Heart right ventricle (tissue), 16 donors: ENCODE results near the gene SMIM31. TPM values are rescaled to one million over a fixed set of nuclear protein-coding genes. Genes with fewer than 3 reads are reported as not detected.

ENCODE experiments used
- ATAC-seq, 8 donors: fragments of 200-7000 bp; cut with Tn5 transposase; one replicate each; pipeline ENCODE4 v1.9.1; 2020; ENCODE audit warnings: mild to moderate bottlenecking in 8 of 8, moderate library complexity in 8 of 8, moderate number of reproducible peaks in 1 of 8
- DNase-seq, 2 donors: peaks; one replicate each; pipeline ENCODE4 v3.0.0-alpha.2; 2020
- H3K27ac ChIP-seq, 10 donors: fragments of 200-600 bp; sonication (generic) in 2 of 10; one replicate each; pipeline versions ENCODE4 v1.5.0 to v1.8.0; 2020 to 2022; ENCODE audit warnings: mild to moderate bottlenecking in 3 of 10
- H3K27me3 ChIP-seq, 7 donors: fragments of 200-600 bp; one replicate each; pipeline ENCODE4 v1.8.0; 2021 to 2022; ENCODE audit warnings: mild to moderate bottlenecking in 2 of 7
- H3K36me3 ChIP-seq, 9 donors: fragments of 200-600 bp; sonication (generic) in 1 of 9; one replicate each; pipeline versions ENCODE4 v1.5.0 to v1.8.0; 2020 to 2022; ENCODE audit warnings: mild to moderate bottlenecking in 2 of 9
- H3K4me1 ChIP-seq, 9 donors: fragments of 200-600 bp; sonication (generic) in 1 of 9; one replicate each; pipeline versions ENCODE4 v1.5.0 to v1.8.0; 2020 to 2022; ENCODE audit warnings: mild to moderate bottlenecking in 4 of 9
- H3K4me3 ChIP-seq, 10 donors: fragments of 200-600 bp; sonication (generic) in 2 of 10; one replicate each; pipeline versions ENCODE4 v1.5.0 to v1.8.0; 2020 to 2022; ENCODE audit warnings: mild to moderate bottlenecking in 7 of 10, moderate library complexity in 2 of 10
- H3K9me3 ChIP-seq, 11 donors: fragments of 200-600 bp in 10 of 11; sonication (generic) in 2 of 11; one replicate each; pipeline versions ENCODE4 v1.5.0 to v1.8.0; 2013 to 2022; ENCODE audit warnings: mild to moderate bottlenecking in 2 of 11, control low read depth in 1 of 11, moderate library complexity in 1 of 11
- CTCF ChIP-seq, 9 donors: fragments of 200-600 bp; sonication (generic) in 2 of 9; IDR thresholded peaks; one replicate each; pipeline versions ENCODE4 v1.5.0 to v1.8.0; 2021 to 2022; ENCODE audit warnings: antibody characterized with exemption in 9 of 9, mild to moderate bottlenecking in 5 of 9, moderate library complexity in 1 of 9
- WGBS, 2 donors: extraction: QIAGEN DNeasy Blood & Tissue Kit; methylation state at CpG; one replicate each; pipeline ENCODE4 v1.1.7; 2013; ENCODE audit warnings: inconsistent platforms in 1 of 2; 5-methylcytosine and 5-hydroxymethylcytosine counted together
- intact Hi-C, 10 donors: fragments of 100-400 bp; cut with DNase I; formaldehyde crosslinking; loops; one replicate each; pipeline versions ENCODE4 v1.11.1 to v1.14.2; 2022
- polyA plus RNA-seq, 2 donors: library from polyadenylated mRNA; stranded (reverse); fragments of 200-250 nt; gene quantifications; one replicate each; pipeline ENCODE4 v1.2.3, GENCODE V29; 2013
- total RNA-seq, 10 donors: library from RNA; stranded (reverse); fragmentation: NEBNext Ultra II Directional in 3 of 10; extraction: Animal tissue kit (Norgen Biotek cat#: 25700) in 3 of 10; gene quantifications; one replicate each; pipeline versions ENCODE4 v1.2.1 to v1.2.4, GENCODE V29; 2021 to 2023
- donor health status: Arrhythmogenic right ventricular cardiomyopathy.
- donor health status: ischemic (EF 13 %, LVEDD 7.1; RV severe dilation, severe dysfunction).
- donor health status: healthy with polysubstance abuse.
- donor health status: DM: no; HTN: yes; CAD: no.
- donor health status: DM: no; HTN: no; CAD: no.
- donor health status: ischemic (EF 25% LVEDD 6.9; RV normal size, moderate dysfunction).
- donor health status: ischemic (EF 25% LVEDD 5.7; RV mildly dilated, moderate dysfunction).
- donor health status: healthy.
- donor health status: DM: yes; HTN: yes; CAD: no.
- donor health status: Ischemic cardiomyopathy.
- donor health status: ischemic (EF 35%, LVEDD 5.7; RV mildly dilated, moderate dysfunction).
- donor health status: nonischemic (EF 11% LVEDD 7.7; RV severe dilation, severe dysfunction).
- donor health status: DM: yes; HTN: yes; CAD: no.
- donor health status: PGD.
- donor health status: ischemic (EF 29% LVEDD 5.4; RV normal size, mild dysfunction).
- donor health status: nonischemic (EF 23%, LVEDD 6.1; RV moderate dilation, normal function).

The SMIM31 gene
- total and polyA plus RNA-seq, 12 donors, result not detected

GRCh38 chr4:164790249-164790648, 36.3 kb downstream of the SMIM31 start:
- H3K27ac ChIP-seq, result no peak overlapping the region
- intact Hi-C loops, result no loop called here
- no peaks in the 10 kb centered on the region for H3K27me3 ChIP-seq
- no peak for TF ChIP-seq CTCF (IDR thresholded peaks at IDR 0.05)
- ATAC-seq, result no peak
- no peaks in the 10 kb centered on the region for H3K36me3 ChIP-seq
- DNase-seq, result no peak
- no peaks in the 10 kb centered on the region for H3K4me1 ChIP-seq
- peaks cover 0 to 10% (median 0%) of the 10 kb centered on the region in 11 donors for H3K9me3 ChIP-seq
- H3K4me3 ChIP-seq, result no peak overlapping the region

- WGBS, 2 donors, result 53 to 54% methylated on average over 2 of the region's 2 CpGs
- DNase-seq (no peak), ATAC-seq (no peak)
- Histone ChIP-seq H3K36me3 (no peaks in the 10 kb centered on the region), H3K4me3 (no peak overlapping the region), H3K4me1 (no peaks in the 10 kb centered on the region), H3K27me3 (no peaks in the 10 kb centered on the region), H3K27ac (no peak overlapping the region), H3K9me3 (no peaks in the 10 kb centered on the region)
- TF ChIP-seq CTCF (IDR thresholded peaks at IDR 0.05), result no peak
- intact Hi-C loops, result no loop called here
These were observed 45.5 kb downstream of the SMIM31 start for GRCh38 chr4:164799410-164799809.

- H3K4me3 ChIP-seq, result no peak overlapping the region
- no peaks in the 10 kb centered on the region for H3K9me3 ChIP-seq
- no peaks in the 10 kb centered on the region for H3K36me3 ChIP-seq
- no peaks in the 10 kb centered on the region for H3K27me3 ChIP-seq
- intact Hi-C loops, result no loop called here
- ATAC-seq (no peak), DNase-seq (no peak)
- WGBS, 2 donors, result 81 to 88% methylated on average over 4 of the region's 4 CpGs
- H3K4me1 ChIP-seq, result no peaks in the 10 kb centered on the region
- TF ChIP-seq CTCF (IDR thresholded peaks at IDR 0.05), result no peak
- no peak overlapping the region for H3K27ac ChIP-seq
These were observed 46.9 kb downstream of the SMIM31 start for GRCh38 chr4:164800786-164801185.

- H3K4me3 ChIP-seq, result no peak overlapping the region
- H3K27me3 ChIP-seq, result peaks cover 0 to 3% (median 0%) of the 10 kb centered on the region in 7 donors
- no peaks in the 10 kb centered on the region for H3K4me1 ChIP-seq
- H3K27ac ChIP-seq, result no peak overlapping the region
- no peak for ATAC-seq
- TF ChIP-seq CTCF (IDR thresholded peaks at IDR 0.05), result no peak
- intact Hi-C loops, result no loop called here
- DNase-seq, result no peak
- 85 to 90% methylated on average over 3 of the region's 3 CpGs for WGBS, 2 donors
- H3K36me3 ChIP-seq, result no peaks in the 10 kb centered on the region
- no peaks in the 10 kb centered on the region for H3K9me3 ChIP-seq
These were observed 48.5 kb downstream of the SMIM31 start for GRCh38 chr4:164802301-164802901.
